ENCODE data around the gene FAM98A.
A peak's percentile ranks its signal among the peaks of the same experiment; 100 is the strongest.

Gene FAM98A

GRCh38 chr2:33595385-33595784 lies 3.7 kb downstream of the FAM98A start:
- DNase-seq: no peak

GRCh38 chr2:33589444-33589843 lies 9.7 kb downstream of the FAM98A start:
- DNase-seq: no peak

- no peak for DNase-seq
Observed at GRCh38 chr2:33588232-33588631, 10.9 kb downstream of the FAM98A start.

GRCh38 chr2:33586766-33587165 lies 12.3 kb downstream of the FAM98A start:
- DNase-seq: no peak

GRCh38 chr2:33583194-33583938 lies 15.7 kb downstream of the FAM98A start:
- peak in 4 of 6 experiments; percentile 2 to 53 (median 23) for DNase-seq

GRCh38 chr2:33581872-33582271 lies 17.2 kb downstream of the FAM98A start:
- no peak for DNase-seq

GRCh38 chr2:33579227-33579626 lies 19.9 kb downstream of the FAM98A start:
- no peak for DNase-seq

- no peak for DNase-seq
Observed at GRCh38 chr2:33577668-33578067, 21.4 kb downstream of the FAM98A start.

GRCh38 chr2:33577084-33577483 lies 22.0 kb downstream of the FAM98A start:
- DNase-seq: no peak

GRCh38 chr2:33573657-33574056 lies 25.4 kb downstream of the FAM98A start:
- no peak for DNase-seq

GRCh38 chr2:33570681-33571080 lies 28.4 kb downstream of the FAM98A start:
- DNase-seq: no peak

GRCh38 chr2:33561872-33562271 lies 37.2 kb downstream of the FAM98A start:
- DNase-seq: no peak

GRCh38 chr2:33560017-33560416 lies 39.1 kb downstream of the FAM98A start:
- no peak for DNase-seq

GRCh38 chr2:33559328-33559727 lies 39.8 kb downstream of the FAM98A start:
- DNase-seq: no peak

GRCh38 chr2:33555681-33556080 lies 43.4 kb downstream of the FAM98A start:
- DNase-seq: no peak

GRCh38 chr2:33552758-33553461 lies 46.2 kb downstream of the FAM98A start:
- DNase-seq: no peak

- no peak for DNase-seq
Observed at GRCh38 chr2:33550206-33550605, 48.9 kb downstream of the FAM98A start.

- DNase-seq: no peak
Observed at GRCh38 chr2:33541243-33541642, 57.9 kb downstream of the FAM98A start.

GRCh38 chr2:33535421-33535820 lies 63.7 kb downstream of the FAM98A start:
- DNase-seq: no peak

All from stimulated activated naive CD4-positive, alpha-beta T cell (primary cell).